ENCODE results near the gene PHYKPL. TPM values are rescaled to one million over a fixed set of nuclear protein-coding genes. Genes with fewer than 3 reads are reported as not detected.
"Not testable (repeated sequence)": the region's sequence is repeated elsewhere in the genome, so short reads cannot be mapped to it uniquely, and the experiment has no call there.

Gene PHYKPL
- polyA plus RNA-seq, 1 donor (not counting 4 experiments of a cell fraction or from before 2014, with no cell fraction given), result 38.8 TPM

- Histone ChIP-seq H3K27me3 (ENCODE audit: control insufficient read depth, extremely low read depth, insufficient read depth, low read length) (peaks cover 8% of the 10 kb centered on the region), H3K79me2 (ENCODE audit: control insufficient read depth, insufficient read depth, low read length) (no peaks in the 10 kb centered on the region), H3K4me3 (ENCODE audit: control insufficient read depth in 2 of 3, extremely low read depth in 1 of 3, insufficient read depth in 2 of 3, low read depth in 1 of 3, low read length in 3 of 3) (no peak overlapping the region), H3K9ac (ENCODE audit: control insufficient read depth, extremely low read depth, insufficient read depth, low read length) (no peak overlapping the region), H3K27ac (ENCODE audit: control insufficient read depth, insufficient read depth, low read length) (no peak overlapping the region), H3K9me1 (ENCODE audit: control insufficient read depth, extremely low read depth, insufficient read depth, low read length) (no peaks in the 10 kb centered on the region), H3K4me2 (ENCODE audit: control insufficient read depth, extremely low read depth, insufficient read depth, low read depth, low read length) (no peak overlapping the region), H2AFZ (ENCODE audit: control insufficient read depth, low read length) (no peak overlapping the region), H3K4me1 (ENCODE audit: control insufficient read depth, extremely low read depth, insufficient read depth, low read length) (no peaks in the 10 kb centered on the region), H3K9me3 (ENCODE audit: control insufficient read depth, low read depth, low read length) (no peaks in the 10 kb centered on the region), H3K36me3 (ENCODE audit: control insufficient read depth in 2 of 2, extremely low read depth in 1 of 2, insufficient read depth in 2 of 2, low read length in 2 of 2) (no peaks in the 10 kb centered on the region), H4K20me1 (ENCODE audit: control insufficient read depth, extremely low read depth, insufficient read depth, low read length) (no peaks in the 10 kb centered on the region)
- DNase-seq (ENCODE audit: low read depth, low spot score) (no peak), FAIRE-seq (no peak)
- dilution Hi-C loops (cut with MboI; ENCODE audit: extremely low pct_ligation_motif_present, low sequenced_read_pairs), result no loop called here
- TF ChIP-seq CTCF (optimal IDR thresholded peaks at IDR 0.05 in 1 of 3, IDR thresholded peaks at IDR 0.05 in 1 of 3, conservative IDR thresholded peaks at IDR 0.05 in 1 of 3; ENCODE audit: extremely low read depth in 1 of 3, insufficient read depth in 2 of 3, low read length in 3 of 3), result no peak
- TF ChIP-seq EZH2 (IDR thresholded peaks at IDR 0.05; ENCODE audit: low read length), result no peak
These were observed 24.1 kb upstream of the PHYKPL start for GRCh38 chr5:178256746-178257145.

- H3K9ac ChIP-seq (ENCODE audit: control insufficient read depth, extremely low read depth, insufficient read depth, low read length); H3K4me1 ChIP-seq (ENCODE audit: control insufficient read depth, extremely low read depth, insufficient read depth, low read length); H3K9me1 ChIP-seq (ENCODE audit: control insufficient read depth, extremely low read depth, insufficient read depth, low read length); H2AFZ ChIP-seq (ENCODE audit: control insufficient read depth, low read length); H3K27me3 ChIP-seq (ENCODE audit: control insufficient read depth, extremely low read depth, insufficient read depth, low read length); H3K9me3 ChIP-seq (ENCODE audit: control insufficient read depth, low read depth, low read length); H3K4me3 ChIP-seq (ENCODE audit: control insufficient read depth in 2 of 3, extremely low read depth in 1 of 3, insufficient read depth in 2 of 3, low read depth in 1 of 3, low read length in 3 of 3); FAIRE-seq; H3K27ac ChIP-seq (ENCODE audit: control insufficient read depth, insufficient read depth, low read length); H3K36me3 ChIP-seq (ENCODE audit: control insufficient read depth in 2 of 2, extremely low read depth in 1 of 2, insufficient read depth in 2 of 2, low read length in 2 of 2); H3K4me2 ChIP-seq (ENCODE audit: control insufficient read depth, extremely low read depth, insufficient read depth, low read depth, low read length); DNase-seq (ENCODE audit: low read depth, low spot score); dilution Hi-C loops (cut with MboI; ENCODE audit: extremely low pct_ligation_motif_present, low sequenced_read_pairs); H4K20me1 ChIP-seq (ENCODE audit: control insufficient read depth, extremely low read depth, insufficient read depth, low read length); H3K79me2 ChIP-seq (ENCODE audit: control insufficient read depth, insufficient read depth, low read length): not testable (repeated sequence)
These were observed 21.0 kb upstream of the PHYKPL start for GRCh38 chr5:178253632-178254031.

- peaks cover 2% of the 10 kb centered on the region for H4K20me1 ChIP-seq (ENCODE audit: control insufficient read depth, extremely low read depth, insufficient read depth, low read length)
- dilution Hi-C loops (cut with MboI; ENCODE audit: extremely low pct_ligation_motif_present, low sequenced_read_pairs), result no loop called here
- no peak for DNase-seq (ENCODE audit: low read depth, low spot score)
- TF ChIP-seq CTCF (optimal IDR thresholded peaks at IDR 0.05 in 1 of 3, IDR thresholded peaks at IDR 0.05 in 1 of 3, conservative IDR thresholded peaks at IDR 0.05 in 1 of 3; ENCODE audit: extremely low read depth in 1 of 3, insufficient read depth in 2 of 3, low read length in 3 of 3) (no peak), EZH2 (IDR thresholded peaks at IDR 0.05; ENCODE audit: low read length) (no peak)
- no peak for FAIRE-seq
- H3K9ac ChIP-seq (ENCODE audit: control insufficient read depth, extremely low read depth, insufficient read depth, low read length), result no peak overlapping the region
- no peak overlapping the region for H3K27ac ChIP-seq (ENCODE audit: control insufficient read depth, insufficient read depth, low read length)
- no peaks in the 10 kb centered on the region for H3K79me2 ChIP-seq (ENCODE audit: control insufficient read depth, insufficient read depth, low read length)
- no peaks in the 10 kb centered on the region for H3K9me1 ChIP-seq (ENCODE audit: control insufficient read depth, extremely low read depth, insufficient read depth, low read length)
- no peak overlapping the region for H3K4me2 ChIP-seq (ENCODE audit: control insufficient read depth, extremely low read depth, insufficient read depth, low read depth, low read length)
- H3K4me1 ChIP-seq (ENCODE audit: control insufficient read depth, extremely low read depth, insufficient read depth, low read length), result peaks cover 4% of the 10 kb centered on the region
- no peak overlapping the region for H3K4me3 ChIP-seq (ENCODE audit: control insufficient read depth in 2 of 3, extremely low read depth in 1 of 3, insufficient read depth in 2 of 3, low read depth in 1 of 3, low read length in 3 of 3)
- no peaks in the 10 kb centered on the region for H3K36me3 ChIP-seq (ENCODE audit: control insufficient read depth in 2 of 2, extremely low read depth in 1 of 2, insufficient read depth in 2 of 2, low read length in 2 of 2)
- no peak overlapping the region for H2AFZ ChIP-seq (ENCODE audit: control insufficient read depth, low read length)
- no peaks in the 10 kb centered on the region for H3K9me3 ChIP-seq (ENCODE audit: control insufficient read depth, low read depth, low read length)
- H3K27me3 ChIP-seq (ENCODE audit: control insufficient read depth, extremely low read depth, insufficient read depth, low read length), result peaks cover 9% of the 10 kb centered on the region
These were observed 19.7 kb upstream of the PHYKPL start for GRCh38 chr5:178252258-178252657.
